PC-3 (cell line): ENCODE measurements around the gene ZSCAN23.

ENCODE experiments used
- CTCF ChIP-seq: fragments of 300-600 bp; sonication (generic); conservative IDR thresholded peaks from 2 replicates; pipeline ENCODE4 v1.5.1; 2017; ENCODE audit warnings: antibody characterized with exemption, low read depth, mild to moderate bottlenecking, low read length
- EZH2 ChIP-seq: fragments of 300-600 bp; sonication (generic); IDR thresholded peaks from one replicate; pipeline ENCODE4 v1.6.1; 2017; ENCODE audit warnings: antibody characterized with exemption, mild to moderate bottlenecking, low read length; ENCODE audit not compliant: unreplicated experiment
- EZH2phosphoT487 ChIP-seq: fragments of 300-600 bp; sonication (generic); IDR thresholded peaks from 2 replicates; pipeline ENCODE4 v1.6.1; 2018; ENCODE audit warnings: mild to moderate bottlenecking, antibody characterized with exemption, low read length, borderline replicate concordance

- TF ChIP-seq CTCF = no peak
- TF ChIP-seq EZH2 = no peak
- TF ChIP-seq EZH2phosphoT487 = no peak
These were observed 19.1 kb downstream of the ZSCAN23 start for GRCh38 chr6:28424163-28424562.
